Osteoblast (primary cell): ENCODE data around the gene CTNNA2. TPM values are rescaled to one million over a fixed set of nuclear protein-coding genes. Genes with fewer than 3 reads are reported as not detected.

Source experiments
- DNase-seq: peaks from one replicate; pipeline ENCODE4 v3.0.0; 2011; ENCODE audit warnings: low spot score, mixed read lengths; ENCODE audit not compliant: insufficient read length; ENCODE audit errors: missing footprints
- H2AFZ ChIP-seq: 2 replicates; pipeline ENCODE4 v1.6.0; 2011; ENCODE audit warnings: mild to moderate bottlenecking, low read length
- H3K27ac ChIP-seq: 2 replicates; pipeline ENCODE4 v1.5.1; 2011; ENCODE audit warnings: mild to moderate bottlenecking, low read depth, low read length, moderate library complexity
- H3K27me3 ChIP-seq: 2 replicates; pipeline ENCODE4 v1.6.0; 2012; ENCODE audit warnings: mild to moderate bottlenecking, control low read depth, inconsistent platforms, low read length, moderate library complexity; ENCODE audit not compliant: insufficient read depth
- H3K36me3 ChIP-seq: 2 replicates; pipeline ENCODE4 v1.5.1; 2011; ENCODE audit warnings: mild to moderate bottlenecking, low read length, control low read depth, moderate library complexity; ENCODE audit not compliant: insufficient read depth
- H3K4me1 ChIP-seq: 2 replicates; pipeline ENCODE4 v1.5.1; 2011; ENCODE audit warnings: mild to moderate bottlenecking, low read length, control low read depth, moderate library complexity; ENCODE audit not compliant: insufficient read depth
- H3K4me2 ChIP-seq: 2 replicates; pipeline ENCODE4 v1.6.0; 2011; ENCODE audit warnings: mild to moderate bottlenecking, low read length; ENCODE audit not compliant: insufficient read depth
- H3K4me3 ChIP-seq: fragments of 200-600 bp; sonication (generic); 3 replicates; pipeline ENCODE4 v1.5.1; 2012; ENCODE audit warnings: mild to moderate bottlenecking, low read length, inconsistent platforms; ENCODE audit not compliant: insufficient read depth
- H3K79me2 ChIP-seq: 2 replicates; pipeline ENCODE4 v1.6.0; 2012; ENCODE audit warnings: mild to moderate bottlenecking, low read length, control low read depth, inconsistent platforms; ENCODE audit not compliant: insufficient read depth
- H3K9me3 ChIP-seq: 2 replicates; pipeline ENCODE4 v1.5.1; 2011; ENCODE audit warnings: low read depth, low read length, control low read depth
- H4K20me1 ChIP-seq: 2 replicates; pipeline ENCODE4 v1.6.0; 2012; ENCODE audit warnings: mild to moderate bottlenecking, low read length, control low read depth; ENCODE audit not compliant: insufficient read depth
- total RNA-seq: library from RNA; depleted of rRNA; stranded (reverse); fragments of >200 nt; gene quantifications from 2 replicates; pipeline ENCODE4 v1.2.3, GENCODE V29; 2012
- TF ChIP-seq, protein P1 (sequence below): IDR thresholded peaks from 2 replicates; pipeline ENCODE4 v1.5.1; 2011; ENCODE audit warnings: mild to moderate bottlenecking, low read depth, low read length, moderate library complexity; ENCODE audit errors: extremely low read depth

CTNNA2 gene
- total RNA-seq, 1 donor, result not detected

DNA sequence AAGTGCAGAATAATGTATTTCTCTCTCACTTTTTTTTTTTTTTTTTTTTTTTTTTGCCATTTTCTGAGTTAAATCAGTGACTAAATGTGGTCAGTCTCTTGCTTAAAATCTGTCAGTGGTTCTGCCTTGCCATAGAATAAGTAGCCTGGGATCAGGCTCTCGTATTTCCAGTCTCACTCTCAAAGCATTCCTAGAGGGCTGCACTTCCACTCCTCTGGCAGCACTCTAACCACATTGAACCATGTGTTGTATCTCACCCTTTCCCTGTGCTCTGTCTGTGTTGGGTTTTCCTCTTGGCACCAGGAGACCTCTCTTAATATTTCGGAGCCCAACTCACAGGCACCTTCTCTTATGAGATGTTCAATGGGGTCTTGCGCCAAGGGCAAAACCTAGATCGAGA is 304.4 kb downstream of the CTNNA2 start:
- DNase-seq, result no peak
- H4K20me1 ChIP-seq, result no peaks in the 10 kb centered on the region
- no peak overlapping the region for H2AFZ ChIP-seq
- TF ChIP-seq, protein P1, sequence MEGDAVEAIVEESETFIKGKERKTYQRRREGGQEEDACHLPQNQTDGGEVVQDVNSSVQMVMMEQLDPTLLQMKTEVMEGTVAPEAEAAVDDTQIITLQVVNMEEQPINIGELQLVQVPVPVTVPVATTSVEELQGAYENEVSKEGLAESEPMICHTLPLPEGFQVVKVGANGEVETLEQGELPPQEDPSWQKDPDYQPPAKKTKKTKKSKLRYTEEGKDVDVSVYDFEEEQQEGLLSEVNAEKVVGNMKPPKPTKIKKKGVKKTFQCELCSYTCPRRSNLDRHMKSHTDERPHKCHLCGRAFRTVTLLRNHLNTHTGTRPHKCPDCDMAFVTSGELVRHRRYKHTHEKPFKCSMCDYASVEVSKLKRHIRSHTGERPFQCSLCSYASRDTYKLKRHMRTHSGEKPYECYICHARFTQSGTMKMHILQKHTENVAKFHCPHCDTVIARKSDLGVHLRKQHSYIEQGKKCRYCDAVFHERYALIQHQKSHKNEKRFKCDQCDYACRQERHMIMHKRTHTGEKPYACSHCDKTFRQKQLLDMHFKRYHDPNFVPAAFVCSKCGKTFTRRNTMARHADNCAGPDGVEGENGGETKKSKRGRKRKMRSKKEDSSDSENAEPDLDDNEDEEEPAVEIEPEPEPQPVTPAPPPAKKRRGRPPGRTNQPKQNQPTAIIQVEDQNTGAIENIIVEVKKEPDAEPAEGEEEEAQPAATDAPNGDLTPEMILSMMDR, result no peak
- H3K4me3 ChIP-seq, result no peak overlapping the region
- H3K27me3 ChIP-seq, result no peaks in the 10 kb centered on the region
- no peaks in the 10 kb centered on the region for H3K4me1 ChIP-seq
- no peaks in the 10 kb centered on the region for H3K9me3 ChIP-seq
- H3K36me3 ChIP-seq, result no peaks in the 10 kb centered on the region
- no peak overlapping the region for H3K27ac ChIP-seq
- no peak overlapping the region for H3K4me2 ChIP-seq
- no peaks in the 10 kb centered on the region for H3K79me2 ChIP-seq

DNA sequence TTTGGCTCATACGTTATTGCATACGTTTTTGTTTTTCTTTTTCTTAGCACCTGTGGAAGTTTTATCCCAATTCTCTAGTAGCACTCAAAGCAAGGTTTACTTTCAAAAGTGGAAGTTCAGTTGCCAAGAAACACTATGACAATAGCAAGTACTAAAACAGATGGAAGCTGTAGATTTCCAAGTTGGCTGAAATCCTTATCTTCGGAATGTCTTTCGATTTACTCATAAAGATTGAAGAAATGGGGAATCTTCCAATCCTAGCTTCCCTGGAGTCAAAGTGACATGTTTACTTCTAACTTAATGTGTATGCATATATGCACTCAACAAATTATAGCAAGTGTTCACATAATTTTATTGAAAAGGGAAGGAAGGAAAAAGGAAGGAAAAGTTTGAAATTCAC is 307.4 kb downstream of the CTNNA2 start:
- Histone ChIP-seq H3K9me3 (no peaks in the 10 kb centered on the region), H3K4me3 (no peak overlapping the region), H4K20me1 (no peaks in the 10 kb centered on the region), H3K27me3 (no peaks in the 10 kb centered on the region), H3K4me2 (no peak overlapping the region), H3K27ac (no peak overlapping the region), H3K79me2 (no peaks in the 10 kb centered on the region), H3K4me1 (no peaks in the 10 kb centered on the region), H3K36me3 (no peaks in the 10 kb centered on the region), H2AFZ (no peak overlapping the region)
- DNase-seq, result no peak
- TF ChIP-seq, protein P1, result no peak

GRCh38 chr2:79822136-79822535 is 309.3 kb downstream of the CTNNA2 start:
- Histone ChIP-seq H3K4me2 (no peak overlapping the region), H2AFZ (no peak overlapping the region), H3K9me3 (no peaks in the 10 kb centered on the region), H4K20me1 (no peaks in the 10 kb centered on the region), H3K36me3 (no peaks in the 10 kb centered on the region), H3K27ac (no peak overlapping the region), H3K4me1 (no peaks in the 10 kb centered on the region), H3K79me2 (no peaks in the 10 kb centered on the region), H3K27me3 (no peaks in the 10 kb centered on the region), H3K4me3 (no peak overlapping the region)
- TF ChIP-seq, protein P1, result no peak
- DNase-seq, result no peak

DNA sequence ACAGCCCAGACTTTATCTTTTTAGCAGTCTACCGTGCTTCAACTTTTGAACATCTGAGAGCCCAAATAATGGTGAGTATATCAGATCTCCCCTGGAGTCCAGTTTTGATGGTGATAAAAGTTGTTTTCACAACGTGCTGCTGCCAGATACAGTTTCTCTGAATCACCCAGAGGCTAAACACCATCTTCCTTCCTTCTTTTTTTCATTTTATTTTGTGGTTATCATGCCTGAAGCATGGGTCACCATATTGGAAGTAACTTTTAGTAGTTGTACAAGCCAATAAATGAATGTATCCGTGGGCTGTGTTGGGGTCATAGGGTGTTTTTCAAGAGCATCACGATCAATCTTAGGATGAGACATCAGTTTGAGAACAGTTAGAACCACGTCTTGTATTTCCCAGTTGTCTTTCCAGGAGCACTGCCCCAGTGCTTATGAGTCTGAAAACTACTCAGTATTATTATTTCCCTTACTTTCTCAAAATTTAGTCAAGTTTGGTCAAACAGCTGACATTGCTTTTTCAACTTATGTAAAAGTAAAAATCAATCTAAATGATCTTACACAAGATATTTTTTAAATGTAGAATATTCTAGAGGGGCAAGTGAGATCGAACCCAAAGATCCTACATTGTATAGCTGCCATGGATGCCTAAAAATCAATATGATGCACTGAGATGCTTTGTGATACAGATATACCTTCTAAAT is 311.4 kb downstream of the CTNNA2 start:
- Histone ChIP-seq H3K9me3 (no peaks in the 10 kb centered on the region), H3K27ac (no peak overlapping the region), H3K36me3 (no peaks in the 10 kb centered on the region), H3K27me3 (no peaks in the 10 kb centered on the region), H3K4me1 (no peaks in the 10 kb centered on the region), H3K79me2 (no peaks in the 10 kb centered on the region), H2AFZ (no peak overlapping the region), H4K20me1 (no peaks in the 10 kb centered on the region), H3K4me3 (no peak overlapping the region), H3K4me2 (no peak overlapping the region)
- TF ChIP-seq, protein P1, result no peak
- DNase-seq, result peak; percentile 58
